ENCODE measurements around the gene ZNF648.

ZNF648 gene

GRCh38 chr1:182004601-182005000 is 56.9 kb downstream of the ZNF648 start:
- TF ChIP-seq CTCF (IDR thresholded peaks at IDR 0.05; ENCODE audit: low read depth, low read length) (no peak), MAX (IDR thresholded peaks at IDR 0.05; ENCODE audit: low read depth, low read length) (no peak), MYC (IDR thresholded peaks at IDR 0.05; ENCODE audit: low read depth, low read length) (no peak), POLR2A (IDR thresholded peaks at IDR 0.05; ENCODE audit: extremely low read depth, insufficient read length) (no peak)
- H3K4me3 ChIP-seq (ENCODE audit: low read depth, low read length): no peak overlapping the region
- no peak for DNase-seq (ENCODE audit: low read depth)

Data from NB4 (cell line).